GM18861 (cell line): ENCODE results near the gene MYO9A.

ENCODE experiments used
- ATAC-seq: cut with Tn5 transposase; IDR thresholded peaks from one replicate; pipeline ENCODE4 v1.9.1; 2021; ENCODE audit not compliant: unreplicated experiment

The MYO9A gene

GRCh38 chr15:71788646-71789579 is 329.0 kb downstream of the MYO9A start:
- ATAC-seq = no peak

DNA sequence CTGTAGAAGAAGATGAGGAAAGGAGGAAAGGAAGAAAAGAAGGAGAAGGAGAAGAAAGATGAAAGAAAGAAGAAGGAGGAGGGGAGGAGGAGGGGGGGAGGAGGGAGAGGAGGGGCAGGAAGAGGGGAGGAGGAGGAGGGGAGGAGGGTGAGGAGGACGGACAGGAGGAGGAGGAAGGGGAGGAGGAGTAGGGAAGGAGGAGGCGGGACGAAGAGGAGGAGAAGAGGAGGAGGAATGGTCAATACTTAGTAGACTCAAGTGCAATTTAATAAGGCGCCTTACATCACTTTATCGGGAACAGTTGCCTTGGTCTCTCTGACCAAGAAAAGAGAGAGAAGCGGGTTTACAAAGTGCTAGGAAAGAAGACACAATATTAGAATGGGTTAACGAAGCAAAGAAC is 331.3 kb downstream of the MYO9A start:
- ATAC-seq = no peak

GRCh38 chr15:71785996-71786395 is 332.0 kb downstream of the MYO9A start:
- no peak for ATAC-seq

DNA sequence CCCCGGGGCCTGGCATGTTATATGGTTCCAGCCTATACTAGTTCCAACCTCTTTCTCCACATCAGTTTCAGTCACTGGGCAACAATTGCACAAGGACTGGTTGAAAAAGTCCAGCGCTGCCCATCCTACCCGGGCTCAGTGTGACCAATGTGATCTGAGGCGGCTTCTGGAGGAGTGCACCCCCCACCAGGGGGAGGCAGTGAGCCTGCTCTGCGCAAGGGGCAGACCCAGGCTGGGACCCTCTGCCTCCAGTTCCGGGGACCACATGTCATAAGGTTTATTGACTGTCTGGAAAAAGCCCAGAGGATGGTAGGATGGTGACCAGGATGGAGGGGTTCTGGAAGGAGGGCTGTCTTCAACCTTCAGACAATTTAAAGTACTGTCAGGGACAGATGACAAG is 333.2 kb downstream of the MYO9A start:
- no peak for ATAC-seq

DNA sequence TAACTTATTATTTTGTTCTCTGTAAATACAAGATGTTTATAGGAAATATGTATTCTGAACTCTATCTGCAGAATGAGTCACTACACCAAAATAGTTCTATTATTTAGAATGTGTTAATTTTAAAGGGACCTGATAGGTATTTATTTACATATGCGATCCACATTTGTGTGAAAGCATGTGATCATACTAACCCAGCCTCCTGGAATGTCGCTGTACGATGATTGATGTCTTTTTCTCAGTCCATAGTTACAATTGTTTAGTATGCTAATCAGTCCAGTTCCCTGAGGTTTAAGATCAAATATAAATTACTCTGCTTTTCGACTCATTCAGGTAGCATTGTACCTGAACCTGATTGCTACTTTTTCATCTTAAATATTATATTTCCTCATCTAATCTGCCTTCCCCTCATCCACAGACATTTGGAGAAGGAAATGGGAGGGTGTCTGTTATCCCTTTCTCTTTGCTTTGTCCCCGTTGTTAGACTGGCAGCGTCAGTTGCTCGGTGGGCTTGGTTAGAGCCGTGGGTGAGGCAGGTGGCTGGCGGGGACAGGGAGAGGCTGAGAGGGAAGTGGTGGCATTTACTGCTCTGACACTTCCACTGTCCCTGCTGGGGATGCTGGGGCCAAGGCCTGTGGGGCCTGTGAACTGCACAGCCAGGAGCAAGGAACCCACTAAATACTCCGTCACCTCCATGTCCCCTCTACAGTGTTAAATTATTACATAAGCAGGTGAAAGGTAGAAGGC is 335.4 kb downstream of the MYO9A start:
- ATAC-seq = no peak

GRCh38 chr15:71781965-71782265 is 336.0 kb downstream of the MYO9A start:
- no peak for ATAC-seq

DNA sequence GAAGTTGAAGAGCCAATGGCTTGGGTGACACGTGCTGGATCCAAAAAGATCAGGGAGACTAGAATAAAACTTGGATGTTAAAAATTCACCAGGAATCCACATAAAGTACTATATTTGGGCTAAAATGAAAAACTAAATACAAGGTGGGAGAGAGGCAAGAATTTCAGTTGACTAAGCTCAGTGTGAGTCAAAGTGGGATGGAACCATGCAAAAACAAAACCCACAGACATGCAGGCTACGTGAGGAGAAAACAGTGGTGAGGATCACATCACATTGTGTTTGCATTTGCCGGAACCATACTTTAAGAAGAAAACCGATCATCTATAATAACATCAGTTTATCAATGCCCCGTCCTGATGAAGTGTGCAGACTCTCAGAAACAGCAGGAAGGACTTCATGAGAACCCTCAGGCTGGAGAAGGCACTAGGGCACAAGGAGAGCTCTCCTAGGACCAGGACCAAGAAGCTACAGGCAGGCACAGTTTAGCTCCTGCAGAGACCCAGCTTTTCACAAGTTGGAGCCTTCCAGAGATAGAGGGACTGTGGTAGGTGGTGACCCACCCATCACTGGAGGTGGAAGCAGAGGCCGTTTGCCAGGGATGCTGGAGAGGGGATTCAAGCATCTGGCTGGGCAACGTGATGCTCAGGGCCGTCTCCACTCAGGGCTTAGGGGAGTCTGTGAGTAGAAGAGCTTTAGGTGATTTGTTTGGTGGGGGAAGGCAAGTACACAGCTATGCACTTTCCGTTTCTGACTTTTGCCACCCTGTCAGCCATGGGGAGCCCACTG is 336.6 kb downstream of the MYO9A start:
- ATAC-seq = peak; percentile 40

- no peak for ATAC-seq
Measured at GRCh38 chr15:71780115-71780976, 337.6 kb downstream of the MYO9A start.

DNA sequence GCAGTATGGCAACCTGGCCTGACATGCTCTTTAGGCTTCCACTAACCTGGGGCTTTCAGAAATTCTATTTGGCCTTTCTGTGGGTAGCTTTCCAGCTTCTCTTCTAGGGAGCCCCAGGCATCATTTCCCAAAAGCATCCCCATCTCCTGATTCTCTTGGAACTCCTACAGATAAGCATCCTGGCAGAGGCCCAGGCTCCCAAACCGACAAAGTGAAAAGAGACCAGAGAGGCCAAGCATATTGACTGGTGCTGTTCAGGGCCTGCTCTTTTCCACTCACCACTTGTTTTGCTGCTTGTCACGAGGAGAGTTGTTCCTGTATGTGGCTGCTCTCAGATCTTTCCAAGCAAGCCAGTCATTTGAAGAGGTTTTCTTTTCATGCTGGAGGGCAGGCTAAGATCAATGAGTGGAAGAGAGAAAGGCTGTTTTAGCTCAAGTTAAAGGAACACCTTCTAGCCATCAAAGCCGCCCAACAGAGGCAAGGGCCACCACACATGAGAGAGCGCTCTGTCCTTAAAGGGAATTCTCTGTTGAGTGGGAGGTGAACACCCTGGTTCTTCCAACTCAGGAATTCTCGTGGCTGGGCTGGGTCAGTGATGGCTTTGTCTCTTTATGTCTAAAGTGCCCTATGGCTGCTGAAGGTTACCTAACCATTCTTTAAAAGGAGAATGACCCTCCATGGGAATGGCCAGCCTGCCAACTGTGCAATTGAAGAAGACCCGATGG is 338.7 kb downstream of the MYO9A start:
- no peak for ATAC-seq

DNA sequence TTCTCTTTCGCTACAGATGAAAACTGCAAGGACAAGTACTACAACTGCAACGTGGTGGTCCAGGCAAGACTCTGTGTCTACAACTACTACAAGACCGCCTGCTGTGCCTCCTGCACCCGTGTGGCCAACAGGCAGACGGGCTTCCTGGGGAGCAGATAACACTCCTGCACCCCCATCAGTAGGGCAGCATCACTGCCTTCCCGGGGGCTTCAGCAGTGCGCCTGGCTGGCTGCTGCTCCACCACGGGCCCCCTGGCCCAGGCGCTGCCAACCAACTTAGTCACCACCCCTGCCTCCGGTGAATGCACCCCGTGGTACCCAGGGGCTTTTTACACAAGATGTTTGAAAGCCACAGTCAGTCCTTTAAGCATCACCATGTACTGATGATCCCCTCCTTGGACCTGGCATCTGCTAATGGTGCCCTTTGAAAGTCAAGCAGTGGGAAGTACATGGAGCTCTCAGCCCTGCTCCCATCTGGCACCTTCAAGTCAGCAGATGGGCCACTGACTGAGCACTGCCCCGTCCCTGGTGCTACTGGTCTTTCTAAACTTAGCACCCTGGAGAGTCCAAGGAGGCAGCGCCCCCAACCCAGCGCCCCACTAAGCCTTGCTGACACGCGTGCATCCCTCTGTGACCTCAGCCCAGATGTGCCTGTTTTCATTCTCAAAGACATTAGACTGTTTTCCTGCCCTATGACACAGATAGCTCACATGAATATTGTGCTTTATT is 340.6 kb downstream of the MYO9A start:
- ATAC-seq = no peak

DNA sequence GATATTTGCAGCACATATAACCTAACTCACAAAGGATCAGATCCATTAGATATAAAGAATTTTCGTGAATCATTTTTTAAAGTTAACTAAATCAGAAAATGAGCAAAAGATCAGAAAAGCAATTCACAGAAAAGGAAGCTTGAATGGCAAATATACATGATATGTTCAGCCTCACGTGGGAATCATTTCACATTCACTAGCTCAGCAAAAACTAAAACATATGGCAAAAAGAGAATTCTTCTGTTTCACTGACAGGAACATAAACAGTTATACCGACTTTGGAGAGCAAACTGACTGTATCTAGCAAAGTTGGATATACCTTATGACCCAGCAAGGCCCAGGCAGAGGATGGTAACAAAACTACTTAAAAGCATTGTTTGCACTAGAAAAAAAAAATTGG is 341.6 kb downstream of the MYO9A start:
- ATAC-seq = no peak

DNA sequence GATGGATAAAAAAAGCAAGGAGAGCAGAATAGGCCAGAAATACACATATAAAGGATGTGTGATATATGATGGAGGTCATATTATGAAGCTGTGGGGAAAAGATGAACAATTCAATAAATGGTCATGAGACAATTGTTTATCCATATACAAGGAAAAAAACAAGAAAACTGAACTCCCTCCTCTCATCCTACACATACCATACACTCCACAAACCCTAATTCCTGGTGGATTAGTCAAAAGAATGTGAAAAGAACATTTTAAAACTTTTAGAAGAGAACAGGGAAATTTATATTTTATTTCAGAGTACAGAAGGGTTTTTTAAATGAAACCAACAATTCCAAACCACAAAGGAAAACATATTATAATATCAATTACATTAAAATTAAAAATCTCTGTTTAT is 342.1 kb downstream of the MYO9A start:
- no peak for ATAC-seq

DNA sequence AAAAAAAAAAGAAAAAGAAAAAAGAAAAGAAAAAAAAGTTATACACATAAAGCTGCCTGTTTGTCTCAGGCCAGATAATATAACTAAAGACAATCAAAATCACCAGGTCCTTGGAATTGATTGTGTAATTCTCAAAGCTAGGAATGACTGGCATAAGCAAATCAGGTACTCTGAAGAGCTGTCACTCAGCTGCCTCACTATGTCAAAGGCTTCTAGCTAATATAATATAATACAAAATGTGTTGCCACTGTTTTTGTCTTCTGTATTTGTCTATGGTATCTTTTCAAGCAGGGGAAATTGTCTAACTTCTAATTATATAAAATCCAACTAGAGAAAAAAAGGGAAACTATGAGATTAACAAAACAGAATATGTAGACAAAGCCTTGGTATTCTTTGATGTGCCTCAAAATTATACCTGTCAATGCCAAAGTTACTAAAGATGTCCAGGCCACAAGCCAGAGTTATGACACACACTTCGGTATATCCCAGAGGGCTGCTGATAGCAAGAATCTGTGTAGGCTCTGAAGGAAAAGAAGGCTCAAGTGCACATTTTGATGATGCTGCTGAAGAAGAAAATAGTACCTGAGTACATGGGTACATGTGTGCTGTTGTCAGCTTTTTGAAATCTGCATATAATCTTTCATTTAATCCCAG is 344.6 kb downstream of the MYO9A start:
- no peak for ATAC-seq
